Measurements from ENCODE around the gene CMIP. TPM values are rescaled to one million over a fixed set of nuclear protein-coding genes. Genes with fewer than 3 reads are reported as not detected.

The CMIP gene
- total RNA-seq, 1 experiment from 2014 or later: 25.7 TPM

DNA sequence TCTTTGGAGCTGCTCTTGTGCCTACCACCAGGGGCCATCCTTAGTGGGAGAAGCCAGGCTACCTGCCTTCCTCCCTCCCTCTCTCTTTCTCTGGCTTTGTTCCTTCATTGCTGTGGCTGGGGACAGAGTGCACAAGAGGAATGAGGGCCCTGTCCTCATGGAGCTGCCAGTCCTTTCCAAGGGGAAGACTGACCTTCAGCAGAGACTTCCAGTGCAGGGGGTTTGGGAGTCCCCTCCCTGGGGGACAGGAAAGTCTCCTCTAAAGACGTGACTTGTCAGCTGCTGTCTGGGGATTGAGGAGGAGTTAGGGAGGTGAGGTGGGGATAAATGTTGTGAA lies 108.1 kb downstream of the CMIP start:
- POLR2A ChIA-PET (ENCODE audit: unreplicated experiment): no interaction called here

DNA sequence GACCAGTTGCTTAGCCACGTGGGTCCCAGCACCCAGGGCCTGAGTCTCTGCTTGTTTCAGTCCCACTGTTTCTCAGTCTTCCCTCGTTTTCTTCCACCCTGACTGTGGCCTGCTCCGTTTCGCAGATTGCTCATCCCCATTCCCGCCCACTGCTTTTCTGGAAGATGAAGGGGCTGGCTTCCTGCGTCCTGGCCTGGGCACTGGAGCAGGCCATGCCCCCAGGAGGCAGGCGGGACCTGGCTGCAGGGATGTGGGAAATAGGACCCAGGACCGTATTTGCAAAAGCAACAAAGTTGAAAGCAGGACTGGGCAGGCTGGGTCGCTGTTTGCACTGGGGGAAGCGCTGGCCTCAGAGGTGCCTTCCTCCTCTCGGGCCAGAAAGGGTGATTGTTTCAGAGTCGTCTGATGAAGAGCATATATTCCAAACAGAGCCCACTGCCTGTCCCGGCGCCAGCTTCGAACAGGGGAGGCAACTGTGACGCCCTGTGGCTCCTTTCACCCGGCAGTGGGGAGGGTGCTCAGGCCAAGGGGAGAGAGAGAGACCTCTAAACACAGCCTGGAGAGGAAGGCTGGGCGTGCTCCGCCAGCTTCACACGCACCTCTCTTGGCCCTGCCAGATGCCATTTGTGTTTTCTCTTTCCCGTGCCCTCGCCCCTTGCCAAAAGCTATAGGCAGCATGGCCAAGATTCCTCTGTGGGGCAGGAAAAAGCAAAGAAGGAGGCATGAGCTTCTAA lies 108.6 kb downstream of the CMIP start:
- intact Hi-C loops (cut with micrococcal nuclease): no loop called here
- no peak overlapping the region for H3K27ac ChIP-seq (ENCODE audit: low read length)
- no peaks in the 10 kb centered on the region for H3F3A ChIP-seq (ENCODE audit: low read length, unreplicated experiment)
- no peak overlapping the region for H2AFZ ChIP-seq (ENCODE audit: low read length)
- H3K9me2 ChIP-seq (replicated peaks; ENCODE audit: low read length): no peaks in the 10 kb centered on the region
- H3K27me3 ChIP-seq (ENCODE audit: low read length): no peaks in the 10 kb centered on the region
- no peak overlapping the region for H3K4me2 ChIP-seq (ENCODE audit: low read length)
- TF ChIP-seq EZH2phosphoT487 (IDR thresholded peaks at IDR 0.05; ENCODE audit: borderline replicate concordance, low read length) (no peak), EZH2 (IDR thresholded peaks at IDR 0.05; ENCODE audit: low read length, unreplicated experiment) (no peak)
- TF ChIP-seq, protein P1, sequence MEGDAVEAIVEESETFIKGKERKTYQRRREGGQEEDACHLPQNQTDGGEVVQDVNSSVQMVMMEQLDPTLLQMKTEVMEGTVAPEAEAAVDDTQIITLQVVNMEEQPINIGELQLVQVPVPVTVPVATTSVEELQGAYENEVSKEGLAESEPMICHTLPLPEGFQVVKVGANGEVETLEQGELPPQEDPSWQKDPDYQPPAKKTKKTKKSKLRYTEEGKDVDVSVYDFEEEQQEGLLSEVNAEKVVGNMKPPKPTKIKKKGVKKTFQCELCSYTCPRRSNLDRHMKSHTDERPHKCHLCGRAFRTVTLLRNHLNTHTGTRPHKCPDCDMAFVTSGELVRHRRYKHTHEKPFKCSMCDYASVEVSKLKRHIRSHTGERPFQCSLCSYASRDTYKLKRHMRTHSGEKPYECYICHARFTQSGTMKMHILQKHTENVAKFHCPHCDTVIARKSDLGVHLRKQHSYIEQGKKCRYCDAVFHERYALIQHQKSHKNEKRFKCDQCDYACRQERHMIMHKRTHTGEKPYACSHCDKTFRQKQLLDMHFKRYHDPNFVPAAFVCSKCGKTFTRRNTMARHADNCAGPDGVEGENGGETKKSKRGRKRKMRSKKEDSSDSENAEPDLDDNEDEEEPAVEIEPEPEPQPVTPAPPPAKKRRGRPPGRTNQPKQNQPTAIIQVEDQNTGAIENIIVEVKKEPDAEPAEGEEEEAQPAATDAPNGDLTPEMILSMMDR (conservative IDR thresholded peaks at IDR 0.05; ENCODE audit: low read depth, low read length): no peak
- H3K36me3 ChIP-seq (ENCODE audit: low read depth, low read length): no peaks in the 10 kb centered on the region; the same call in 1 of the 2 replicates
- peaks cover 18% of the 10 kb centered on the region for H3K4me1 ChIP-seq (ENCODE audit: insufficient read depth, low read length)
- no peak overlapping the region for H3K9ac ChIP-seq (ENCODE audit: low read length)
- peaks cover 100% of the 10 kb centered on the region for H3K79me2 ChIP-seq (ENCODE audit: low read length)
- H3K9me3 ChIP-seq (ENCODE audit: low read length): no peaks in the 10 kb centered on the region
- ChIA-PET CTCF (no interaction called here), POLR2A (ENCODE audit: unreplicated experiment) (no interaction called here)
- no peak overlapping the region for H3K4me3 ChIP-seq (ENCODE audit: low read length)
- DNase-seq (no peak), ATAC-seq (no peak)
- BruUV-seq (replicated peaks): no TSS peak
- H4K20me1 ChIP-seq (ENCODE audit: low read length): peaks cover 3% of the 10 kb centered on the region; the same call in 1 of the 2 replicates

More for the DNA sequence above, 108.1 kb downstream of the CMIP start:
- Histone ChIP-seq H3K4me3 (ENCODE audit: low read length) (no peak overlapping the region), H3K36me3 (ENCODE audit: low read depth, low read length) (no peaks in the 10 kb centered on the region; the same call in 1 of the 2 replicates), H3K9me2 (replicated peaks; ENCODE audit: low read length) (no peaks in the 10 kb centered on the region), H3K4me1 (ENCODE audit: insufficient read depth, low read length) (peaks cover 18% of the 10 kb centered on the region), H2AFZ (ENCODE audit: low read length) (no peak overlapping the region), H3K27me3 (ENCODE audit: low read length) (no peaks in the 10 kb centered on the region), H3K27ac (ENCODE audit: low read length) (no peak overlapping the region), H3K9me3 (ENCODE audit: low read length) (no peaks in the 10 kb centered on the region), H4K20me1 (ENCODE audit: low read length) (no peaks in the 10 kb centered on the region; the same call in 1 of the 2 replicates), H3K9ac (ENCODE audit: low read length) (no peak overlapping the region), H3F3A (ENCODE audit: low read length, unreplicated experiment) (no peaks in the 10 kb centered on the region), H3K4me2 (ENCODE audit: low read length) (no peak overlapping the region), H3K79me2 (ENCODE audit: low read length) (peaks cover 100% of the 10 kb centered on the region)
- DNase-seq: no peak
- TF ChIP-seq, protein P1 (conservative IDR thresholded peaks at IDR 0.05; ENCODE audit: low read depth, low read length): no peak
- TF ChIP-seq EZH2 (IDR thresholded peaks at IDR 0.05; ENCODE audit: low read length, unreplicated experiment): no peak
- no peak for TF ChIP-seq EZH2phosphoT487 (IDR thresholded peaks at IDR 0.05; ENCODE audit: borderline replicate concordance, low read length)
- ATAC-seq: no peak
- BruUV-seq (replicated peaks): no TSS peak
- intact Hi-C loops (cut with micrococcal nuclease): no loop called here
- CTCF ChIA-PET: no interaction called here
